GM12872 (cell line): ENCODE results near the gene GALK2.

Experiments used
- CTCF ChIP-seq: IDR thresholded peaks from 3 replicates; pipeline ENCODE4 v1.5.1; 2011; ENCODE audit warnings: low read depth, mild to moderate bottlenecking, low read length, moderate library complexity; ENCODE audit not compliant: insufficient read depth

The GALK2 gene

GRCh38 chr15:49248291-49248690 is 78.2 kb downstream of the GALK2 start:
- TF ChIP-seq CTCF, result no peak

GRCh38 chr15:49255966-49256759 is 86.1 kb downstream of the GALK2 start:
- TF ChIP-seq CTCF, result no peak

GRCh38 chr15:49265911-49266310 is 95.9 kb downstream of the GALK2 start:
- no peak for TF ChIP-seq CTCF

- TF ChIP-seq CTCF, result no peak
These were observed 100.7 kb downstream of the GALK2 start for GRCh38 chr15:49270541-49271421.

- no peak for TF ChIP-seq CTCF
These were observed 103.8 kb downstream of the GALK2 start for GRCh38 chr15:49273734-49274318.

- no peak for TF ChIP-seq CTCF
These were observed 108.7 kb downstream of the GALK2 start for GRCh38 chr15:49278751-49279150.
